Stomach (tissue), 9 donors: ENCODE measurements around the gene SCAP. TPM values are rescaled to one million over a fixed set of nuclear protein-coding genes. Genes with fewer than 3 reads are reported as not detected.

Experiments
- DNase-seq, 2 donors: peaks; one replicate each; pipeline versions ENCODE4 v3.0.0 to v3.0.0-alpha.2; 2013 to 2019
- H3K27ac ChIP-seq, 5 donors: fragments of 200-600 bp in 4 of 5; sonication (generic) in 4 of 5; one replicate each; pipeline ENCODE4 v1.5.1; 2013 to 2019; ENCODE audit warnings: mild to moderate bottlenecking in 1 of 5, moderate library complexity in 1 of 5
- H3K27me3 ChIP-seq, 3 donors: fragments of 200-600 bp; sonication (generic); one replicate each; pipeline ENCODE4 v1.5.1; 2017 to 2019; ENCODE audit warnings: mixed run types in 1 of 3
- H3K36me3 ChIP-seq, 4 donors: fragments of 200-600 bp; sonication (generic); 1 replicate in 3 of 4; 2 replicates in 1 of 4; pipeline ENCODE4 v1.5.1; 2016 to 2019
- H3K4me1 ChIP-seq, 4 donors: fragments of 200-600 bp; sonication (generic); one replicate each; pipeline ENCODE4 v1.5.1; 2016 to 2019
- H3K4me3 ChIP-seq, 4 donors: fragments of 200-600 bp; sonication (generic) in 3 of 4; one replicate each; pipeline ENCODE4 v1.5.1; 2016 to 2019; ENCODE audit warnings: mild to moderate bottlenecking in 1 of 4
- H3K9me3 ChIP-seq, 4 donors: fragments of 200-600 bp; sonication (generic); one replicate each; pipeline ENCODE4 v1.5.1; 2016 to 2019
- EP300 ChIP-seq: sonication (generic); formaldehyde crosslinking; IDR thresholded peaks from one replicate; pipeline ENCODE4 v1.6.1; 2017; ENCODE audit warnings: antibody characterized with exemption
- POLR2A ChIP-seq, 4 donors: fragments of 450-650 bp; IDR thresholded peaks; one replicate each; pipeline ENCODE4 v1.6.1; 2016; ENCODE audit warnings: antibody characterized with exemption in 4 of 4, control low read depth in 2 of 4, mild to moderate bottlenecking in 1 of 4, moderate library complexity in 1 of 4
- POLR2AphosphoS5 ChIP-seq, 3 donors: sonication (generic); formaldehyde crosslinking; IDR thresholded peaks; one replicate each; pipeline ENCODE4 v1.6.1; 2016; ENCODE audit warnings: antibody characterized with exemption in 3 of 3
- WGBS, 5 donors: extraction: QIAGEN DNeasy Blood & Tissue Kit in 3 of 5; methylation state at CpG; one replicate each; pipeline versions ENCODE4 v1.1.5 to v1.1.7; 2013 to 2018; 5-methylcytosine and 5-hydroxymethylcytosine counted together
- intact Hi-C: fragments of 100-400 bp; cut with DNase I; formaldehyde crosslinking; loops from one replicate; pipeline ENCODE4 v1.15.1; 2023; ENCODE audit warnings: low total_unique reads
- polyA plus RNA-seq, 3 donors: library from polyadenylated mRNA; stranded (reverse); fragments of 200-250 nt; gene quantifications; one replicate each; pipeline ENCODE4 v1.2.3, GENCODE V29; 2013
- total RNA-seq, 5 donors: library from RNA; depleted of rRNA; stranded (reverse); fragments of >200 nt; gene quantifications; one replicate each; pipeline versions ENCODE4 v1.1.0 to v1.2.3, GENCODE V29; 2014 to 2016
- TF ChIP-seq, protein P1 (sequence below), 7 experiments: fragments of 450-650 bp in 4 of 7; fragments of 200-600 bp in 3 of 7; sonication (generic) in 3 of 7; IDR thresholded peaks; one replicate each; pipeline ENCODE4 v1.5.1; 2016 to 2019; ENCODE audit warnings: antibody characterized with exemption in 7 of 7, control low read depth in 2 of 7, mild to moderate bottlenecking in 1 of 7
- donor health status: healthy with polysubstance abuse.
- donor health status: Bipolar disorder and iron deficiency.
- donor health status: healthy.

SCAP gene
- total and polyA plus RNA-seq, 8 donors: 15.6 to 223 (median 47.3) TPM

DNA sequence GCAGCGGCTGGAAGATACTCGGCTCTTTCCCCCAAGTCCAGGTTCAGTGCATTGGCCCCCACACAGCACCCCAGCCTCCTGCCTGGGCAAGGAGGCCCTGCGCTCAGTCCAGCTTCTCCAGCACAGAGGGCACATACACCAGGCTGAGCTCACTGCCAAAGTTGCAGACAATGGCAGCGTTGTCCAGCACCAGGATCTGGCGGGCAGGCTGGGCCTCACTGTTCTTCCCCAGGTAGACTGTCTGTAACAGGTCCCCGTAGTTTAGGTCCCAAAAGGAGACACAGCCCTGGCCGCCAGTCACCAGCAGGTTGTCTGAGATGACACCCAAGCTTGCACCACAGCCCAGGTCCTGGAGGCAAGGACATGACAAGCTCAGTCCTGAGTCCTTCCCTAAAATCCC lies 62.0 kb downstream of the SCAP start:
- H3K9me3 ChIP-seq: no peaks in the 10 kb centered on the region
- H3K4me1 ChIP-seq: peaks cover 0 to 6% (median 0%) of the 10 kb centered on the region in 4 donors
- H3K27ac ChIP-seq: no peak overlapping the region
- no peak overlapping the region for H3K4me3 ChIP-seq
- H3K27me3 ChIP-seq: no peaks in the 10 kb centered on the region
- intact Hi-C loops: no loop called here
- peaks cover 72 to 95% (median 94%) of the 10 kb centered on the region in 4 donors for H3K36me3 ChIP-seq
- WGBS, 5 donors: 62 to 84% (median 72%) methylated on average over 4 to 7 of the region's 7 CpGs
- no peak for DNase-seq
- no peak for TF ChIP-seq EP300
- TF ChIP-seq, protein P1, sequence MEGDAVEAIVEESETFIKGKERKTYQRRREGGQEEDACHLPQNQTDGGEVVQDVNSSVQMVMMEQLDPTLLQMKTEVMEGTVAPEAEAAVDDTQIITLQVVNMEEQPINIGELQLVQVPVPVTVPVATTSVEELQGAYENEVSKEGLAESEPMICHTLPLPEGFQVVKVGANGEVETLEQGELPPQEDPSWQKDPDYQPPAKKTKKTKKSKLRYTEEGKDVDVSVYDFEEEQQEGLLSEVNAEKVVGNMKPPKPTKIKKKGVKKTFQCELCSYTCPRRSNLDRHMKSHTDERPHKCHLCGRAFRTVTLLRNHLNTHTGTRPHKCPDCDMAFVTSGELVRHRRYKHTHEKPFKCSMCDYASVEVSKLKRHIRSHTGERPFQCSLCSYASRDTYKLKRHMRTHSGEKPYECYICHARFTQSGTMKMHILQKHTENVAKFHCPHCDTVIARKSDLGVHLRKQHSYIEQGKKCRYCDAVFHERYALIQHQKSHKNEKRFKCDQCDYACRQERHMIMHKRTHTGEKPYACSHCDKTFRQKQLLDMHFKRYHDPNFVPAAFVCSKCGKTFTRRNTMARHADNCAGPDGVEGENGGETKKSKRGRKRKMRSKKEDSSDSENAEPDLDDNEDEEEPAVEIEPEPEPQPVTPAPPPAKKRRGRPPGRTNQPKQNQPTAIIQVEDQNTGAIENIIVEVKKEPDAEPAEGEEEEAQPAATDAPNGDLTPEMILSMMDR (IDR thresholded peaks at IDR 0.05): no peak
- no peak for TF ChIP-seq POLR2AphosphoS5 (IDR thresholded peaks at IDR 0.05)
- TF ChIP-seq POLR2A (IDR thresholded peaks at IDR 0.05): no peak

GRCh38 chr3:47412842-47413520 lies 62.8 kb downstream of the SCAP start:
- Histone ChIP-seq H3K9me3 (no peaks in the 10 kb centered on the region), H3K36me3 (peaks cover 72 to 95% (median 94%) of the 10 kb centered on the region in 4 donors), H3K4me3 (no peak overlapping the region), H3K4me1 (peaks cover 0 to 6% (median 0%) of the 10 kb centered on the region in 4 donors), H3K27me3 (no peaks in the 10 kb centered on the region), H3K27ac (no peak overlapping the region)
- intact Hi-C loops: no loop called here
- 75 to 84% (median 78%) methylated on average over 5 to 12 of the region's 12 CpGs for WGBS, 5 donors
- TF ChIP-seq, protein P1 (IDR thresholded peaks at IDR 0.05): no peak
- TF ChIP-seq POLR2AphosphoS5 (IDR thresholded peaks at IDR 0.05): no peak
- TF ChIP-seq POLR2A (IDR thresholded peaks at IDR 0.05): no peak
- TF ChIP-seq EP300: no peak
- no peak for DNase-seq

DNA sequence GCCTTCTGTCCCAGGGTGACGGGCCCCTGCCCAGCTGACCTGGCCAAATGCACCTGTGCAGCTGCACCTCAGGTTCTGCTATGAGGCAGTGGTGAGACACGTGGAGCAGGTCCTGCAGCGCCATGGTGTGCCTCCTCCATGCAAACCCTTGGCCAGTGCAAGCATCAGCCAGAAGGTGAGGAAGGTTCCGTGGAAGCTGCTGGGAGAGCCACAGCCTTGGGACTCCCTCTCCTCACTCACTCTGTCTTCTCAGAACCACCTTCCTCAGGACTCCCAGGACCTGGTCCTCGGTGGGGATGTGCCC lies 63.3 kb downstream of the SCAP start:
- Histone ChIP-seq H3K4me3 (no peak overlapping the region), H3K27ac (no peak overlapping the region), H3K27me3 (no peaks in the 10 kb centered on the region), H3K9me3 (no peaks in the 10 kb centered on the region), H3K36me3 (peaks cover 76 to 97% (median 97%) of the 10 kb centered on the region in 4 donors), H3K4me1 (peaks cover 0 to 6% (median 0%) of the 10 kb centered on the region in 4 donors)
- TF ChIP-seq EP300: no peak
- TF ChIP-seq, protein P1 (IDR thresholded peaks at IDR 0.05): no peak
- TF ChIP-seq POLR2A (IDR thresholded peaks at IDR 0.05): no peak
- TF ChIP-seq POLR2AphosphoS5 (IDR thresholded peaks at IDR 0.05): no peak
- WGBS, 5 donors: 80 to 95% (median 89%) methylated on average over 3 to 5 of the region's 5 CpGs; no CpG with 5 or more reads in 1 of the 5 donors
- intact Hi-C loops: no loop called here
- no peak for DNase-seq

- Histone ChIP-seq H3K27ac (no peak overlapping the region), H3K9me3 (no peaks in the 10 kb centered on the region), H3K27me3 (no peaks in the 10 kb centered on the region), H3K36me3 (peaks cover 76 to 97% (median 97%) of the 10 kb centered on the region in 4 donors), H3K4me1 (peaks cover 0 to 8% (median 0%) of the 10 kb centered on the region in 4 donors), H3K4me3 (no peak overlapping the region)
- intact Hi-C loops: no loop called here
- no peak for DNase-seq
- 88 to 91% (median 89%) methylated on average over 19 to 24 of the region's 24 CpGs for WGBS, 5 donors
- TF ChIP-seq, protein P1 (IDR thresholded peaks at IDR 0.05): no peak
- TF ChIP-seq POLR2A (IDR thresholded peaks at IDR 0.05) (no peak), EP300 (no peak), POLR2AphosphoS5 (IDR thresholded peaks at IDR 0.05) (no peak)
Observed at GRCh38 chr3:47411696-47412452, 63.9 kb downstream of the SCAP start.
